NCI-H226 (cell line): Measurements from ENCODE around the gene MPP7.
A peak's percentile ranks its signal among the peaks of the same experiment; 100 is the strongest.

Experiments
- DNase-seq: peaks from one replicate; pipeline ENCODE4 v3.0.0-alpha.2; 2015

MPP7 gene

GRCh38 chr10:28304032-28304571 lies 1.2 kb upstream of the MPP7 start:
- DNase-seq = no peak

GRCh38 chr10:28302012-28302637 lies 739 bp downstream of the MPP7 start:
- DNase-seq = no peak

GRCh38 chr10:28300027-28300426 lies 2.8 kb downstream of the MPP7 start:
- DNase-seq = no peak

GRCh38 chr10:28298951-28299350 lies 3.9 kb downstream of the MPP7 start:
- DNase-seq = no peak

GRCh38 chr10:28296023-28296422 lies 6.8 kb downstream of the MPP7 start:
- DNase-seq = no peak

- DNase-seq = no peak
Observed at GRCh38 chr10:28295336-28295735, 7.5 kb downstream of the MPP7 start.

GRCh38 chr10:28294809-28295208 lies 8.1 kb downstream of the MPP7 start:
- no peak for DNase-seq

GRCh38 chr10:28294169-28294532 lies 8.7 kb downstream of the MPP7 start:
- DNase-seq = no peak

GRCh38 chr10:28293236-28294168 lies 9.4 kb downstream of the MPP7 start:
- no peak for DNase-seq

GRCh38 chr10:28291881-28292297 lies 11.0 kb downstream of the MPP7 start:
- peak; percentile 69 for DNase-seq

- DNase-seq = no peak
Observed at GRCh38 chr10:28285816-28286215, 17.0 kb downstream of the MPP7 start.

GRCh38 chr10:28284126-28284525 lies 18.7 kb downstream of the MPP7 start:
- DNase-seq = no peak

- DNase-seq = no peak
Observed at GRCh38 chr10:28283251-28283650, 19.6 kb downstream of the MPP7 start.

GRCh38 chr10:28282336-28282735 lies 20.5 kb downstream of the MPP7 start:
- no peak for DNase-seq

- no peak for DNase-seq
Observed at GRCh38 chr10:28281726-28282315, 21.0 kb downstream of the MPP7 start.

GRCh38 chr10:28280652-28281051 lies 22.2 kb downstream of the MPP7 start:
- DNase-seq = no peak

- DNase-seq = no peak
Observed at GRCh38 chr10:28279878-28280277, 23.0 kb downstream of the MPP7 start.

- no peak for DNase-seq
Observed at GRCh38 chr10:28278842-28279241, 24.0 kb downstream of the MPP7 start.

GRCh38 chr10:28276384-28276783 lies 26.5 kb downstream of the MPP7 start:
- no peak for DNase-seq

GRCh38 chr10:28274475-28274874 lies 28.4 kb downstream of the MPP7 start:
- DNase-seq = no peak

- DNase-seq = no peak
Observed at GRCh38 chr10:28273343-28273742, 29.5 kb downstream of the MPP7 start.

GRCh38 chr10:28269842-28270456 lies 32.9 kb downstream of the MPP7 start:
- no peak for DNase-seq
